IMR-90 (cell line): Measurements from ENCODE around the gene IL16.

Experiments
- CEBPB ChIP-seq: IDR thresholded peaks from 2 replicates; pipeline ENCODE4 v1.6.1; 2012; ENCODE audit warnings: low read depth, low read length, improper control_type of control experiment
- CHD1 ChIP-seq: IDR thresholded peaks from 2 replicates; pipeline ENCODE4 v1.6.1; 2012; ENCODE audit warnings: low read depth, low read length, improper control_type of control experiment
- FOS ChIP-seq: fragments of 150-350 bp; IDR thresholded peaks from 2 replicates; pipeline ENCODE4 v1.6.1; 2016; ENCODE audit warnings: low read depth, low read length
- MAZ ChIP-seq: IDR thresholded peaks from 2 replicates; pipeline ENCODE4 v1.6.1; 2012; ENCODE audit warnings: low read depth, mild to moderate bottlenecking, low read length, improper control_type of control experiment, moderate library complexity, borderline replicate concordance
- MXI1 ChIP-seq: IDR thresholded peaks from 2 replicates; pipeline ENCODE4 v1.6.1; 2012; ENCODE audit warnings: low read depth, mild to moderate bottlenecking, low read length, moderate library complexity, borderline replicate concordance
- NFE2L2 ChIP-seq: fragments of 150-350 bp; IDR thresholded peaks from 2 replicates; pipeline ENCODE4 v1.6.1; 2016; ENCODE audit warnings: low read depth, mild to moderate bottlenecking, low read length
- POLR2A ChIP-seq: IDR thresholded peaks from 2 replicates; pipeline ENCODE4 v1.6.1; 2012; ENCODE audit warnings: mild to moderate bottlenecking, low read depth, low read length
- RAD21 ChIP-seq: IDR thresholded peaks from 2 replicates; pipeline ENCODE4 v1.6.1; 2012; ENCODE audit warnings: low read length, improper control_type of control experiment
- RCOR1 ChIP-seq: IDR thresholded peaks from 2 replicates; pipeline ENCODE4 v1.6.1; 2012; ENCODE audit warnings: mild to moderate bottlenecking, low read length, improper control_type of control experiment; ENCODE audit not compliant: insufficient replicate concordance
- SMC3 ChIP-seq: fragments of 150-350 bp; IDR thresholded peaks from 2 replicates; pipeline ENCODE4 v1.6.1; 2016; ENCODE audit warnings: low read depth, mild to moderate bottlenecking, antibody characterized with exemption, low read length, moderate library complexity
- TF ChIP-seq, protein P1 (sequence below): conservative IDR thresholded peaks from 2 replicates; pipeline ENCODE4 v1.5.1; 2012; ENCODE audit warnings: mild to moderate bottlenecking, low read depth, low read length, improper control_type of control experiment
- TF ChIP-seq, protein P2 (sequence below): fragments of 150-350 bp; IDR thresholded peaks from 2 replicates; pipeline ENCODE4 v1.6.1; 2016; ENCODE audit warnings: low read depth, mild to moderate bottlenecking, low read length, moderate library complexity, borderline replicate concordance

DNA sequence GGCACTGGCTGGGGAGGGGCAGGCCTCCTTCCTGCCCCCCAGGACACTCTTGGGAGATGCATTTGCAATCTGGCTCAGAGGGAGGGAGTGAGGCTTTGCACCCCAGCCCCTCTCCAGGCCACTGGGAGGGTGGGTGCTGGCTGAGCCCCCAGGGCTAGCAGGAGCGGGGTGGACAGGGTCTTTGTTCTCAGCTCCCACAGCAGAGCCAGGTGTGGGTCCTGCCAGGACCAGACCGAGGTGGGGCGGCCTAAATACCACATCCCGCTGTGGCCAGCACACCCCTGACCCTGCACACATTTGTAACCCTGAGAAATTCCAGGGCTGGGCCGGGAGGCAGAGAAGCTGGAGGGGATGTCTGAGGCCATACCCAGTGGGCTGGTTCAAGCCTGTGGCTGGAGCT, 86.2 kb downstream of the IL16 start:
- TF ChIP-seq, protein P1, sequence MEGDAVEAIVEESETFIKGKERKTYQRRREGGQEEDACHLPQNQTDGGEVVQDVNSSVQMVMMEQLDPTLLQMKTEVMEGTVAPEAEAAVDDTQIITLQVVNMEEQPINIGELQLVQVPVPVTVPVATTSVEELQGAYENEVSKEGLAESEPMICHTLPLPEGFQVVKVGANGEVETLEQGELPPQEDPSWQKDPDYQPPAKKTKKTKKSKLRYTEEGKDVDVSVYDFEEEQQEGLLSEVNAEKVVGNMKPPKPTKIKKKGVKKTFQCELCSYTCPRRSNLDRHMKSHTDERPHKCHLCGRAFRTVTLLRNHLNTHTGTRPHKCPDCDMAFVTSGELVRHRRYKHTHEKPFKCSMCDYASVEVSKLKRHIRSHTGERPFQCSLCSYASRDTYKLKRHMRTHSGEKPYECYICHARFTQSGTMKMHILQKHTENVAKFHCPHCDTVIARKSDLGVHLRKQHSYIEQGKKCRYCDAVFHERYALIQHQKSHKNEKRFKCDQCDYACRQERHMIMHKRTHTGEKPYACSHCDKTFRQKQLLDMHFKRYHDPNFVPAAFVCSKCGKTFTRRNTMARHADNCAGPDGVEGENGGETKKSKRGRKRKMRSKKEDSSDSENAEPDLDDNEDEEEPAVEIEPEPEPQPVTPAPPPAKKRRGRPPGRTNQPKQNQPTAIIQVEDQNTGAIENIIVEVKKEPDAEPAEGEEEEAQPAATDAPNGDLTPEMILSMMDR: no peak
- TF ChIP-seq POLR2A (no peak), FOS (no peak), MAZ (no peak), MXI1 (no peak), CEBPB (no peak), RCOR1 (no peak), RAD21 (no peak), SMC3 (no peak), CHD1 (no peak), NFE2L2 (no peak)
- TF ChIP-seq, protein P2, sequence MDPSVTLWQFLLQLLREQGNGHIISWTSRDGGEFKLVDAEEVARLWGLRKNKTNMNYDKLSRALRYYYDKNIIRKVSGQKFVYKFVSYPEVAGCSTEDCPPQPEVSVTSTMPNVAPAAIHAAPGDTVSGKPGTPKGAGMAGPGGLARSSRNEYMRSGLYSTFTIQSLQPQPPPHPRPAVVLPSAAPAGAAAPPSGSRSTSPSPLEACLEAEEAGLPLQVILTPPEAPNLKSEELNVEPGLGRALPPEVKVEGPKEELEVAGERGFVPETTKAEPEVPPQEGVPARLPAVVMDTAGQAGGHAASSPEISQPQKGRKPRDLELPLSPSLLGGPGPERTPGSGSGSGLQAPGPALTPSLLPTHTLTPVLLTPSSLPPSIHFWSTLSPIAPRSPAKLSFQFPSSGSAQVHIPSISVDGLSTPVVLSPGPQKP: no peak
